Measurements from ENCODE around the gene GIPC2. TPM values are rescaled to one million over a fixed set of nuclear protein-coding genes. Genes with fewer than 3 reads are reported as not detected.

Gene GIPC2
- total and polyA plus RNA-seq, 10 of the 15 experiments (the other 5 are each of a cell fraction or from before 2014, with no cell fraction given) = 0.03 to 0.23 (median 0.06) TPM; not detected in 2

GRCh38 chr1:78165816-78166215 is 120.0 kb downstream of the GIPC2 start:
- no peaks in the 10 kb centered on the region for H3K27me3 ChIP-seq (replicated peaks in 1 of 2; ENCODE audit: control insufficient read depth in 2 of 2, insufficient read depth in 2 of 2, low read length in 1 of 2)
- in situ Hi-C loops (cut with MboI) = no loop called here
- intact Hi-C loops (cut with micrococcal nuclease; ENCODE audit: unreplicated experiment) = no loop called here
- FAIRE-seq = no peak
- no peaks in the 10 kb centered on the region for H3K9me3 ChIP-seq (replicated peaks; ENCODE audit: control insufficient read depth, insufficient read depth, low read length)
- TF ChIP-seq ZBED1 (IDR thresholded peaks at IDR 0.05; ENCODE audit: borderline replicate concordance) (no peak), POLR2A (IDR thresholded peaks at IDR 0.05; ENCODE audit: low read depth, low read length) (no peak), SREBF1 (IDR thresholded peaks at IDR 0.05; ENCODE audit: low read length) (no peak), SP1 (IDR thresholded peaks at IDR 0.05; ENCODE audit: low read depth, low read length) (no peak), SKIL (IDR thresholded peaks at IDR 0.05; ENCODE audit: low read depth, poor library complexity, severe bottlenecking) (no peak), DPF2 (IDR thresholded peaks at IDR 0.05) (no peak), SIX5 (IDR thresholded peaks at IDR 0.05; ENCODE audit: low read depth, low read length, severe bottlenecking) (no peak), ASH2L (IDR thresholded peaks at IDR 0.05; ENCODE audit: borderline replicate concordance, low read depth) (no peak), GABPA (IDR thresholded peaks at IDR 0.05; ENCODE audit: low read depth) (no peak), MTA2 (IDR thresholded peaks at IDR 0.05; ENCODE audit: low read depth) (no peak), RFX5 (IDR thresholded peaks at IDR 0.05; ENCODE audit: low read depth, low read length) (no peak), FOS (IDR thresholded peaks at IDR 0.05; ENCODE audit: borderline replicate concordance, extremely low read depth, insufficient read length) (no peak), ZNF217 (IDR thresholded peaks at IDR 0.05) (no peak), ZNF207 (IDR thresholded peaks at IDR 0.05; ENCODE audit: borderline replicate concordance) (no peak)
- TF ChIP-seq, protein P1, sequence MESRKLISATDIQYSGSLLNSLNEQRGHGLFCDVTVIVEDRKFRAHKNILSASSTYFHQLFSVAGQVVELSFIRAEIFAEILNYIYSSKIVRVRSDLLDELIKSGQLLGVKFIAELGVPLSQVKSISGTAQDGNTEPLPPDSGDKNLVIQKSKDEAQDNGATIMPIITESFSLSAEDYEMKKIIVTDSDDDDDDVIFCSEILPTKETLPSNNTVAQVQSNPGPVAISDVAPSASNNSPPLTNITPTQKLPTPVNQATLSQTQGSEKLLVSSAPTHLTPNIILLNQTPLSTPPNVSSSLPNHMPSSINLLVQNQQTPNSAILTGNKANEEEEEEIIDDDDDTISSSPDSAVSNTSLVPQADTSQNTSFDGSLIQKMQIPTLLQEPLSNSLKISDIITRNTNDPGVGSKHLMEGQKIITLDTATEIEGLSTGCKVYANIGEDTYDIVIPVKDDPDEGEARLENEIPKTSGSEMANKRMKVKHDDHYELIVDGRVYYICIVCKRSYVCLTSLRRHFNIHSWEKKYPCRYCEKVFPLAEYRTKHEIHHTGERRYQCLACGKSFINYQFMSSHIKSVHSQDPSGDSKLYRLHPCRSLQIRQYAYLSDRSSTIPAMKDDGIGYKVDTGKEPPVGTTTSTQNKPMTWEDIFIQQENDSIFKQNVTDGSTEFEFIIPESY (IDR thresholded peaks at IDR 0.05) = no peak
- TF ChIP-seq, protein P2, sequence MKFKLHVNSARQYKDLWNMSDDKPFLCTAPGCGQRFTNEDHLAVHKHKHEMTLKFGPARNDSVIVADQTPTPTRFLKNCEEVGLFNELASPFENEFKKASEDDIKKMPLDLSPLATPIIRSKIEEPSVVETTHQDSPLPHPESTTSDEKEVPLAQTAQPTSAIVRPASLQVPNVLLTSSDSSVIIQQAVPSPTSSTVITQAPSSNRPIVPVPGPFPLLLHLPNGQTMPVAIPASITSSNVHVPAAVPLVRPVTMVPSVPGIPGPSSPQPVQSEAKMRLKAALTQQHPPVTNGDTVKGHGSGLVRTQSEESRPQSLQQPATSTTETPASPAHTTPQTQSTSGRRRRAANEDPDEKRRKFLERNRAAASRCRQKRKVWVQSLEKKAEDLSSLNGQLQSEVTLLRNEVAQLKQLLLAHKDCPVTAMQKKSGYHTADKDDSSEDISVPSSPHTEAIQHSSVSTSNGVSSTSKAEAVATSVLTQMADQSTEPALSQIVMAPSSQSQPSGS (IDR thresholded peaks at IDR 0.05; ENCODE audit: low read length) = no peak
- POLR2A ChIA-PET = no interaction called here
- no peak overlapping the region for H3K27ac ChIP-seq (ENCODE audit: control insufficient read depth, insufficient read depth)
- 9% methylated on average over 2 of the region's 2 CpGs for WGBS (ENCODE audit: insufficient coverage, insufficient replicate concordance, low lambda C conversion rate, missing lambda C conversion rate)
- no peaks in the 10 kb centered on the region for H3K79me2 ChIP-seq (ENCODE audit: control insufficient read depth, insufficient read depth, low read length)
- ATAC-seq = no peak
- H4K20me1 ChIP-seq (ENCODE audit: control insufficient read depth, insufficient read depth) = no peaks in the 10 kb centered on the region
- no peaks in the 10 kb centered on the region for H3K4me1 ChIP-seq (ENCODE audit: control insufficient read depth, insufficient read depth, low read length)
- SMC1A ChIA-PET (ENCODE audit: uncharacterized antibody, unreplicated experiment) = no interaction called here
- no peak overlapping the region for H3K4me3 ChIP-seq
- no peak overlapping the region for H3K9ac ChIP-seq (ENCODE audit: control insufficient read depth, insufficient read depth, low read length)
- DNase-seq (ENCODE audit: low read depth, low spot score) = no peak
- BruUV-seq (replicated peaks) = no TSS peak
- H2AFZ ChIP-seq (ENCODE audit: control insufficient read depth, low read depth, low read length) = no peak overlapping the region
- RAD21 ChIA-PET (ENCODE audit: unreplicated experiment) = no interaction called here
- no peak overlapping the region for H3K4me2 ChIP-seq (ENCODE audit: control insufficient read depth, insufficient read depth)
- H3K36me3 ChIP-seq (ENCODE audit: control insufficient read depth in 2 of 2, insufficient read depth in 2 of 2, low read length in 1 of 2) = no peaks in the 10 kb centered on the region
- CTCF ChIA-PET = no interaction called here

All from GM12878 (cell line).